Type B pancreatic cell (in vitro differentiated cells): ENCODE results near the gene ZSWIM5. TPM values are rescaled to one million over a fixed set of nuclear protein-coding genes. Genes with fewer than 3 reads are reported as not detected.
"Not testable (repeated sequence)": the region's sequence is repeated elsewhere in the genome, so short reads cannot be mapped to it uniquely, and the experiment has no call there.

Experiments used
- DNase-seq: peaks from one replicate; pipeline ENCODE4 v3.0.0; 2021; ENCODE audit warnings: mixed read lengths; ENCODE audit not compliant: unreplicated experiment; ENCODE audit errors: extremely low spot score
- H3K27ac Mint-ChIP-seq: 2 replicates; pipeline ENCODE4 v1.8.0; 2021; ENCODE audit warnings: mild to moderate bottlenecking, mixed read lengths
- H3K27me3 Mint-ChIP-seq: 2 replicates; pipeline ENCODE4 v1.8.0; 2021; ENCODE audit warnings: mixed read lengths
- H3K36me3 Mint-ChIP-seq: 2 replicates; pipeline ENCODE4 v1.8.0; 2021; ENCODE audit warnings: mixed read lengths
- H3K4me1 Mint-ChIP-seq: one replicate; pipeline ENCODE4 v1.8.0; 2021; ENCODE audit warnings: mixed read lengths; ENCODE audit not compliant: unreplicated experiment
- H3K4me3 Mint-ChIP-seq: 2 replicates; pipeline ENCODE4 v1.8.0; 2021; ENCODE audit warnings: mild to moderate bottlenecking, mixed read lengths
- H3K9me3 Mint-ChIP-seq: 2 replicates; pipeline ENCODE4 v1.8.0; 2021; ENCODE audit warnings: mixed read lengths
- CTCF ChIP-seq: fragments of 200-600 bp; sonication (generic); conservative IDR thresholded peaks from 2 replicates; pipeline ENCODE4 v1.5.0; 2021; ENCODE audit warnings: antibody characterized with exemption, mild to moderate bottlenecking
- total RNA-seq: library from RNA; stranded (reverse); gene quantifications from 2 replicates; pipeline ENCODE4 v1.2.1, GENCODE V29; 2021; ENCODE audit warnings: low replicate concordance

ZSWIM5 gene
- total RNA-seq, 1 donor from 2014 or later, result 2.7 TPM

GRCh38 chr1:45097944-45098343, 108.5 kb downstream of the ZSWIM5 start:
- DNase-seq, result no peak
- H3K27me3 Mint-ChIP-seq, result no peaks in the 10 kb centered on the region
- H3K27ac Mint-ChIP-seq, result no peak overlapping the region
- no peak overlapping the region for H3K4me3 Mint-ChIP-seq
- no peak for TF ChIP-seq CTCF
- H3K4me1 Mint-ChIP-seq, result no peaks in the 10 kb centered on the region
- H3K36me3 Mint-ChIP-seq, result no peaks in the 10 kb centered on the region
- no peaks in the 10 kb centered on the region for H3K9me3 Mint-ChIP-seq

GRCh38 chr1:45097079-45097478, 109.3 kb downstream of the ZSWIM5 start:
- DNase-seq, result no peak
- no peak for TF ChIP-seq CTCF
- Mint-ChIP-seq H3K9me3 (no peaks in the 10 kb centered on the region), H3K36me3 (no peaks in the 10 kb centered on the region), H3K27me3 (no peaks in the 10 kb centered on the region), H3K27ac (no peak overlapping the region), H3K4me3 (no peak overlapping the region), H3K4me1 (no peaks in the 10 kb centered on the region)

GRCh38 chr1:45095450-45095849, 111.0 kb downstream of the ZSWIM5 start:
- Mint-ChIP-seq H3K36me3 (no peaks in the 10 kb centered on the region), H3K4me1 (no peaks in the 10 kb centered on the region)
- DNase-seq, result no peak

GRCh38 chr1:45094371-45094770, 112.0 kb downstream of the ZSWIM5 start:
- H3K36me3 Mint-ChIP-seq, H3K27ac Mint-ChIP-seq, H3K9me3 Mint-ChIP-seq, DNase-seq, H3K27me3 Mint-ChIP-seq, H3K4me1 Mint-ChIP-seq, H3K4me3 Mint-ChIP-seq: not testable (repeated sequence)

More at GRCh38 chr1:45095450-45095849, 111.0 kb downstream of the ZSWIM5 start:
- Mint-ChIP-seq H3K27me3 (no peaks in the 10 kb centered on the region), H3K4me3 (no peak overlapping the region), H3K27ac (no peak overlapping the region), H3K9me3 (no peaks in the 10 kb centered on the region)
- no peak for TF ChIP-seq CTCF

- Mint-ChIP-seq H3K4me1 (no peaks in the 10 kb centered on the region), H3K36me3 (no peaks in the 10 kb centered on the region), H3K27me3 (no peaks in the 10 kb centered on the region), H3K27ac (no peak overlapping the region), H3K9me3 (no peaks in the 10 kb centered on the region), H3K4me3 (no peak overlapping the region)
- no peak for DNase-seq
- TF ChIP-seq CTCF, result no peak
Measured at GRCh38 chr1:45093334-45093733, 113.1 kb downstream of the ZSWIM5 start.

- no peaks in the 10 kb centered on the region for H3K27me3 Mint-ChIP-seq
- no peak overlapping the region for H3K4me3 Mint-ChIP-seq
- no peaks in the 10 kb centered on the region for H3K36me3 Mint-ChIP-seq
- no peaks in the 10 kb centered on the region for H3K9me3 Mint-ChIP-seq
- DNase-seq, result no peak
- TF ChIP-seq CTCF, result no peak
- H3K27ac Mint-ChIP-seq, result no peak overlapping the region
- no peaks in the 10 kb centered on the region for H3K4me1 Mint-ChIP-seq
Measured at GRCh38 chr1:45089711-45090110, 116.7 kb downstream of the ZSWIM5 start.
